Heart right ventricle (tissue), 16 donors: ENCODE data around the gene SLC5A2. TPM values are rescaled to one million over a fixed set of nuclear protein-coding genes. Genes with fewer than 3 reads are reported as not detected.
"Not testable (repeated sequence)": the region's sequence is repeated elsewhere in the genome, so short reads cannot be mapped to it uniquely, and the experiment has no call there.

ENCODE experiments used
- ATAC-seq, 8 donors: fragments of 200-7000 bp; cut with Tn5 transposase; one replicate each; pipeline ENCODE4 v1.9.1; 2020; ENCODE audit warnings: mild to moderate bottlenecking in 8 of 8, moderate library complexity in 8 of 8, moderate number of reproducible peaks in 1 of 8
- DNase-seq, 2 donors: peaks; one replicate each; pipeline ENCODE4 v3.0.0-alpha.2; 2020
- H3K27ac ChIP-seq, 10 donors: fragments of 200-600 bp; sonication (generic) in 2 of 10; one replicate each; pipeline versions ENCODE4 v1.5.0 to v1.8.0; 2020 to 2022; ENCODE audit warnings: mild to moderate bottlenecking in 3 of 10
- H3K27me3 ChIP-seq, 7 donors: fragments of 200-600 bp; one replicate each; pipeline ENCODE4 v1.8.0; 2021 to 2022; ENCODE audit warnings: mild to moderate bottlenecking in 2 of 7
- H3K36me3 ChIP-seq, 9 donors: fragments of 200-600 bp; sonication (generic) in 1 of 9; one replicate each; pipeline versions ENCODE4 v1.5.0 to v1.8.0; 2020 to 2022; ENCODE audit warnings: mild to moderate bottlenecking in 2 of 9
- H3K4me1 ChIP-seq, 9 donors: fragments of 200-600 bp; sonication (generic) in 1 of 9; one replicate each; pipeline versions ENCODE4 v1.5.0 to v1.8.0; 2020 to 2022; ENCODE audit warnings: mild to moderate bottlenecking in 4 of 9
- H3K4me3 ChIP-seq, 10 donors: fragments of 200-600 bp; sonication (generic) in 2 of 10; one replicate each; pipeline versions ENCODE4 v1.5.0 to v1.8.0; 2020 to 2022; ENCODE audit warnings: mild to moderate bottlenecking in 7 of 10, moderate library complexity in 2 of 10
- H3K9me3 ChIP-seq, 11 donors: fragments of 200-600 bp in 10 of 11; sonication (generic) in 2 of 11; one replicate each; pipeline versions ENCODE4 v1.5.0 to v1.8.0; 2013 to 2022; ENCODE audit warnings: mild to moderate bottlenecking in 2 of 11, control low read depth in 1 of 11, moderate library complexity in 1 of 11
- CTCF ChIP-seq, 9 donors: fragments of 200-600 bp; sonication (generic) in 2 of 9; IDR thresholded peaks; one replicate each; pipeline versions ENCODE4 v1.5.0 to v1.8.0; 2021 to 2022; ENCODE audit warnings: antibody characterized with exemption in 9 of 9, mild to moderate bottlenecking in 5 of 9, moderate library complexity in 1 of 9
- WGBS, 2 donors: extraction: QIAGEN DNeasy Blood & Tissue Kit; methylation state at CpG; one replicate each; pipeline ENCODE4 v1.1.7; 2013; ENCODE audit warnings: inconsistent platforms in 1 of 2; 5-methylcytosine and 5-hydroxymethylcytosine counted together
- intact Hi-C, 10 donors: fragments of 100-400 bp; cut with DNase I; formaldehyde crosslinking; loops; one replicate each; pipeline versions ENCODE4 v1.11.1 to v1.14.2; 2022
- polyA plus RNA-seq, 2 donors: library from polyadenylated mRNA; stranded (reverse); fragments of 200-250 nt; gene quantifications; one replicate each; pipeline ENCODE4 v1.2.3, GENCODE V29; 2013
- total RNA-seq, 10 donors: library from RNA; stranded (reverse); fragmentation: NEBNext Ultra II Directional in 3 of 10; extraction: Animal tissue kit (Norgen Biotek cat#: 25700) in 3 of 10; gene quantifications; one replicate each; pipeline versions ENCODE4 v1.2.1 to v1.2.4, GENCODE V29; 2021 to 2023
- donor health status: Arrhythmogenic right ventricular cardiomyopathy.
- donor health status: ischemic (EF 13 %, LVEDD 7.1; RV severe dilation, severe dysfunction).
- donor health status: healthy with polysubstance abuse.
- donor health status: DM: no; HTN: yes; CAD: no.
- donor health status: DM: no; HTN: no; CAD: no.
- donor health status: ischemic (EF 25% LVEDD 6.9; RV normal size, moderate dysfunction).
- donor health status: ischemic (EF 25% LVEDD 5.7; RV mildly dilated, moderate dysfunction).
- donor health status: healthy.
- donor health status: DM: yes; HTN: yes; CAD: no.
- donor health status: Ischemic cardiomyopathy.
- donor health status: ischemic (EF 35%, LVEDD 5.7; RV mildly dilated, moderate dysfunction).
- donor health status: nonischemic (EF 11% LVEDD 7.7; RV severe dilation, severe dysfunction).
- donor health status: DM: yes; HTN: yes; CAD: no.
- donor health status: PGD.
- donor health status: ischemic (EF 29% LVEDD 5.4; RV normal size, mild dysfunction).
- donor health status: nonischemic (EF 23%, LVEDD 6.1; RV moderate dilation, normal function).

The SLC5A2 gene
- total and polyA plus RNA-seq, 12 donors: 0.77 to 1.9 TPM; not detected in 10

GRCh38 chr16:31479751-31480150 is 3.2 kb upstream of the SLC5A2 start:
- 68 to 79% methylated on average over 9 of the region's 9 CpGs for WGBS, 2 donors
- H3K4me3 ChIP-seq: no peak overlapping the region
- DNase-seq: no peak
- H3K4me1 ChIP-seq: peaks cover 0 to 23% (median 9%) of the 10 kb centered on the region in 9 donors
- no peaks in the 10 kb centered on the region for H3K9me3 ChIP-seq
- no peak overlapping the region for H3K27ac ChIP-seq
- peaks cover 0 to 38% (median 13%) of the 10 kb centered on the region in 9 donors for H3K36me3 ChIP-seq
- TF ChIP-seq CTCF (IDR thresholded peaks at IDR 0.05): no peak
- ATAC-seq: no peak
- intact Hi-C loops: loop anchor here in 1 of 10 donors (10.0 kb wide), 1 partner anchor 225 kb away; no protein-coding TSS in a partner anchor
- peaks cover 0 to 5% (median 0%) of the 10 kb centered on the region in 7 donors for H3K27me3 ChIP-seq

GRCh38 chr16:31480851-31481536 is 1.9 kb upstream of the SLC5A2 start:
- no peak for TF ChIP-seq CTCF (IDR thresholded peaks at IDR 0.05)
- peak in 4 of 8 donors; percentile 3 to 34 (median 6) for ATAC-seq
- no peaks in the 10 kb centered on the region for H3K9me3 ChIP-seq
- DNase-seq: peak; percentile 50 to 60
- peaks cover 0 to 10% (median 0%) of the 10 kb centered on the region in 7 donors for H3K27me3 ChIP-seq
- WGBS, 2 donors: 21 to 29% methylated on average over 7 of the region's 7 CpGs
- intact Hi-C loops: loop anchor here in 1 of 10 donors (10.0 kb wide), 1 partner anchor 224 kb away; no protein-coding TSS in a partner anchor
- H3K36me3 ChIP-seq: peaks cover 0 to 25% (median under 1%) of the 10 kb centered on the region in 9 donors
- peaks cover 0 to 23% (median 9%) of the 10 kb centered on the region in 9 donors for H3K4me1 ChIP-seq
- no peak overlapping the region for H3K4me3 ChIP-seq
- no peak overlapping the region for H3K27ac ChIP-seq

GRCh38 chr16:31484048-31484447 is 1.1 kb downstream of the SLC5A2 start:
- not testable (repeated sequence) for DNase-seq, H3K4me3 ChIP-seq, H3K27ac ChIP-seq, H3K9me3 ChIP-seq, ATAC-seq, H3K36me3 ChIP-seq
- H3K4me1 ChIP-seq: peaks cover 9 to 37% (median 26%) of the 10 kb centered on the region in 9 donors
- H3K27me3 ChIP-seq: peaks cover 0 to 30% (median 18%) of the 10 kb centered on the region in 7 donors
- intact Hi-C loops: loop anchor here in 1 of 10 donors (10.0 kb wide), 1 partner anchor 221 kb away; no protein-coding TSS in a partner anchor
- WGBS, 2 donors: 95% methylated on average over 4 of the region's 4 CpGs

GRCh38 chr16:31484491-31485171 is 1.7 kb downstream of the SLC5A2 start:
- ATAC-seq (no peak), DNase-seq (no peak)
- H3K36me3 ChIP-seq: peaks cover 0 to 6% (median 0%) of the 10 kb centered on the region in 9 donors
- no peaks in the 10 kb centered on the region for H3K9me3 ChIP-seq
- no peak overlapping the region for H3K4me3 ChIP-seq
- H3K27me3 ChIP-seq: peaks cover 0 to 30% (median 18%) of the 10 kb centered on the region in 7 donors
- no peak for TF ChIP-seq CTCF (IDR thresholded peaks at IDR 0.05)
- H3K4me1 ChIP-seq: peaks cover 9 to 37% (median 26%) of the 10 kb centered on the region in 9 donors
- intact Hi-C loops: loop anchor here in 1 of 10 donors (10.0 kb wide), 1 partner anchor 220 kb away; no protein-coding TSS in a partner anchor
- 51 to 55% methylated on average over 14 of the region's 14 CpGs for WGBS, 2 donors
- H3K27ac ChIP-seq: no peak overlapping the region
